Thoracic aorta (tissue), 2 donors: ENCODE results near the gene MED25. TPM values are rescaled to one million over a fixed set of nuclear protein-coding genes. Genes with fewer than 3 reads are reported as not detected.

Experiments used
- ATAC-seq: fragments of 150-250 bp; one replicate; pipeline ENCODE4 v1.8.0; 2017; ENCODE audit warnings: low read depth; ENCODE audit not compliant: insufficient number of reproducible peaks, low FRiP score
- DNase-seq: peaks from one replicate; pipeline ENCODE4 v3.0.0-alpha.2; 2020; ENCODE audit warnings: low spot score
- H3K27ac ChIP-seq, 2 donors: fragments of 200-600 bp; sonication (generic); 1 replicate in 1 of 2; 2 replicates in 1 of 2; pipeline ENCODE4 v1.5.1; 2016; ENCODE audit warnings: mild to moderate bottlenecking in 2 of 2, moderate library complexity in 2 of 2
- H3K27me3 ChIP-seq: fragments of 200-600 bp; sonication (generic); replicated peaks from 2 replicates; pipeline ENCODE4 v1.6.0; 2016; ENCODE audit warnings: mild to moderate bottlenecking; ENCODE audit not compliant: insufficient read depth
- H3K36me3 ChIP-seq: fragments of 200-600 bp; sonication (generic); one replicate; pipeline ENCODE4 v1.5.1; 2016
- H3K4me1 ChIP-seq, 2 donors: fragments of 200-600 bp; sonication (generic); 1 replicate in 1 of 2; 2 replicates in 1 of 2; pipeline versions ENCODE4 v1.5.1 to v1.6.0; 2016; ENCODE audit warnings: low read depth in 2 of 2, mild to moderate bottlenecking in 1 of 2; ENCODE audit not compliant: control insufficient read depth in 1 of 2
- H3K4me3 ChIP-seq: fragments of 200-600 bp; sonication (generic); 2 replicates; pipeline ENCODE4 v1.5.1; 2016; ENCODE audit warnings: mild to moderate bottlenecking
- H3K9me3 ChIP-seq: fragments of 200-600 bp; sonication (generic); 2 replicates; pipeline ENCODE4 v1.5.1; 2016
- total RNA-seq, 2 donors: library from RNA; depleted of rRNA; stranded (reverse); fragments of >200 nt; gene quantifications; one replicate each; pipeline versions ENCODE4 v1.1.0 to v1.2.3, GENCODE V29; 2016
- TF ChIP-seq, protein P1 (sequence below): fragments of 200-600 bp; sonication (generic); IDR thresholded peaks from one replicate; pipeline ENCODE4 v1.5.1; 2019; ENCODE audit warnings: antibody characterized with exemption

Gene MED25
- total RNA-seq, 2 donors from 2014 or later = 29.8 to 37.0 TPM

DNA sequence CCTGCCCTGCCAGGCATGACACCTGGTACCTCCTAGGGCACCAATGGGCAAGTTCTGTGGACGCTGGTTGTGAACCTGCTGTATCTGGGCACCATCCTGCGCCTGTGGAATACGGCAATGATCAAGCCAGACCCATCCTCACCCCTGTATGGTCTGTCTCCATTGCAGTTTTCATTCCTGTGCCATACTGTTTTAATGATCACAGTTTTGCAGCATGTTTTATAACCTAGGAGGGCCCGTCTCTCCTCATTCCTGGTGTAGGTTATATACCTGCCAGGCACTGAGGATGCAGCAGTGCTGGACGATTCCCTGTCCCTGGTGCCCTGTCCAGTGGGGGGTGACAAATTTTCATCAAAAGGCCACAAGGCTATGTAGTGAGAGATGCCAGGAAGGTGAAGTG, 65.0 kb downstream of the MED25 start:
- Histone ChIP-seq H3K4me1 (peaks cover 3 to 14% of the 10 kb centered on the region in 2 donors), H3K36me3 (peaks cover 48% of the 10 kb centered on the region), H3K27me3 (no peaks in the 10 kb centered on the region), H3K27ac (no peak overlapping the region), H3K4me3 (no peak overlapping the region), H3K9me3 (no peaks in the 10 kb centered on the region)
- TF ChIP-seq, protein P1, sequence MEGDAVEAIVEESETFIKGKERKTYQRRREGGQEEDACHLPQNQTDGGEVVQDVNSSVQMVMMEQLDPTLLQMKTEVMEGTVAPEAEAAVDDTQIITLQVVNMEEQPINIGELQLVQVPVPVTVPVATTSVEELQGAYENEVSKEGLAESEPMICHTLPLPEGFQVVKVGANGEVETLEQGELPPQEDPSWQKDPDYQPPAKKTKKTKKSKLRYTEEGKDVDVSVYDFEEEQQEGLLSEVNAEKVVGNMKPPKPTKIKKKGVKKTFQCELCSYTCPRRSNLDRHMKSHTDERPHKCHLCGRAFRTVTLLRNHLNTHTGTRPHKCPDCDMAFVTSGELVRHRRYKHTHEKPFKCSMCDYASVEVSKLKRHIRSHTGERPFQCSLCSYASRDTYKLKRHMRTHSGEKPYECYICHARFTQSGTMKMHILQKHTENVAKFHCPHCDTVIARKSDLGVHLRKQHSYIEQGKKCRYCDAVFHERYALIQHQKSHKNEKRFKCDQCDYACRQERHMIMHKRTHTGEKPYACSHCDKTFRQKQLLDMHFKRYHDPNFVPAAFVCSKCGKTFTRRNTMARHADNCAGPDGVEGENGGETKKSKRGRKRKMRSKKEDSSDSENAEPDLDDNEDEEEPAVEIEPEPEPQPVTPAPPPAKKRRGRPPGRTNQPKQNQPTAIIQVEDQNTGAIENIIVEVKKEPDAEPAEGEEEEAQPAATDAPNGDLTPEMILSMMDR = no peak
- ATAC-seq (no peak), DNase-seq (no peak)

GRCh38 chr19:49884109-49884508, 66.0 kb downstream of the MED25 start:
- Histone ChIP-seq H3K36me3 (peaks cover 48% of the 10 kb centered on the region), H3K27me3 (no peaks in the 10 kb centered on the region), H3K9me3 (no peaks in the 10 kb centered on the region), H3K4me3 (no peak overlapping the region), H3K4me1 (peaks cover 0 to 4% of the 10 kb centered on the region in 2 donors), H3K27ac (no peak overlapping the region)
- ATAC-seq (no peak), DNase-seq (no peak)
- TF ChIP-seq, protein P1 = no peak

DNA sequence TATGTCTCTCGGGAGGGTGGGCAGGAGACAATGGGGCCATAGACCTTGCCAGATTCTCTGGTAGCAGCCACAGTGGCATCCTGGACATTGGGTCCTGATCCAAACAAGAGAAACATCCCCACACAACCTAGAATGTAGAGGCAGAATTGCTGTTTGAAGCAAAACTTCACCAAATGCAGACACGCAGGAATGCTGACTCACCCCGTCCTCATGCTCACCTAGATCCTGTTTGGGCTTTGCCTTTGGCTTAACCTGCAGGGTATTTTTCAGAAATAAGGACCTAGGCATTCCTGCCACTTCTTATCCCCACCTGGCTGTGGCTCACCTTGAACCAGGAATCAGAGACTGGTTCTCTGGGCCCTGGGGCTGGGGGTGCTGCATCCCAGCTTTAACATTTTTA, 66.7 kb downstream of the MED25 start:
- DNase-seq (no peak), ATAC-seq (no peak)
- H3K27ac ChIP-seq = no peak overlapping the region
- no peaks in the 10 kb centered on the region for H3K27me3 ChIP-seq
- H3K4me3 ChIP-seq = no peak overlapping the region
- H3K36me3 ChIP-seq = peaks cover 48% of the 10 kb centered on the region
- TF ChIP-seq, protein P1 = no peak
- no peaks in the 10 kb centered on the region for H3K9me3 ChIP-seq
- H3K4me1 ChIP-seq = no peaks in the 10 kb centered on the region

Other genes starting within 250 kb of the MED25 start
- gene NOSIP, start 237.7 kb upstream of the MED25 start, total RNA-seq = 10 to 100 TPM; 30.8 to 46.8 TPM
- gene PRRG2, start 237.0 kb upstream of the MED25 start, total RNA-seq = not detected
- 10 to 100 TPM; 12.4 to 24.5 TPM for gene PRR12, start 227.1 kb upstream of the MED25 start, total RNA-seq
- gene RRAS, start 178.1 kb upstream of the MED25 start, total RNA-seq = 100 to 1,000 TPM in 1 of 2 donors, 10 to 100 TPM in 1; 82.2 to 188 TPM
- 10 to 100 TPM; 27.3 to 30.6 TPM for gene SCAF1, start 176.1 kb upstream of the MED25 start, total RNA-seq
- 10 to 100 TPM; 33.2 to 52.9 TPM for gene IRF3, start 152.4 kb upstream of the MED25 start, total RNA-seq
- gene BCL2L12, start 152.4 kb upstream of the MED25 start, total RNA-seq = 1 to 10 TPM; 2.5 to 3.0 TPM
- gene PRMT1, start 141.0 kb upstream of the MED25 start, total RNA-seq = 100 to 1,000 TPM; 116 to 118 TPM
- gene ADM5, start 128.7 kb upstream of the MED25 start, total RNA-seq = 1 to 10 TPM; 2.8 to 6.4 TPM
- gene CPT1C, start 127.2 kb upstream of the MED25 start, total RNA-seq = 1 to 10 TPM; 2.5 to 3.9 TPM
- gene TSKS, start 55.0 kb upstream of the MED25 start, total RNA-seq = not detected
- 10 to 100 TPM; 81.1 to 89.7 TPM for gene AP2A1, start 51.3 kb upstream of the MED25 start, total RNA-seq
- 10 to 100 TPM; 23.6 to 27.3 TPM for gene FUZ, start 5.0 kb upstream of the MED25 start, total RNA-seq
- 10 to 100 TPM; 62.9 to 72.2 TPM for gene PTOV1, start 32.9 kb downstream of the MED25 start, total RNA-seq
- gene PNKP, start 49.3 kb downstream of the MED25 start, total RNA-seq = 10 to 100 TPM; 55.8 to 78.7 TPM
- 10 to 100 TPM; 15.2 to 20.7 TPM for gene AKT1S1, start 59.1 kb downstream of the MED25 start, total RNA-seq
- gene TBC1D17, start 59.4 kb downstream of the MED25 start, total RNA-seq = 10 to 100 TPM; 27.9 to 31.7 TPM
- 1 to 10 TPM; 1.5 to 2.2 TPM for gene IL4I1, start 78.6 kb downstream of the MED25 start, total RNA-seq
- gene ATF5, start 110.9 kb downstream of the MED25 start, total RNA-seq = 1 to 10 TPM; 8.4 to 9.8 TPM
- 10 to 100 TPM; 29.9 to 34.3 TPM for gene NUP62, start 111.2 kb downstream of the MED25 start, total RNA-seq
- gene SIGLEC11, start 142.9 kb downstream of the MED25 start, total RNA-seq = 10 to 100 TPM in 1 of 2 donors, 1 to 10 TPM in 1; 2.8 to 10.0 TPM
- 10 to 100 TPM; 27.5 to 33.4 TPM for gene VRK3, start 207.1 kb downstream of the MED25 start, total RNA-seq
- gene ZNF473, start 207.7 kb downstream of the MED25 start, total RNA-seq = 1 to 10 TPM; 2.4 to 6.5 TPM